GM19351 (cell line): Measurements from ENCODE around the gene C11orf68.
"Not testable (repeated sequence)": the region's sequence is repeated elsewhere in the genome, so short reads cannot be mapped to it uniquely, and the experiment has no call there.

Experiments used
- ATAC-seq: cut with Tn5 transposase; IDR thresholded peaks from one replicate; pipeline ENCODE4 v1.9.1; 2021; ENCODE audit warnings: mild to moderate bottlenecking, moderate library complexity; ENCODE audit not compliant: unreplicated experiment

Gene C11orf68

DNA sequence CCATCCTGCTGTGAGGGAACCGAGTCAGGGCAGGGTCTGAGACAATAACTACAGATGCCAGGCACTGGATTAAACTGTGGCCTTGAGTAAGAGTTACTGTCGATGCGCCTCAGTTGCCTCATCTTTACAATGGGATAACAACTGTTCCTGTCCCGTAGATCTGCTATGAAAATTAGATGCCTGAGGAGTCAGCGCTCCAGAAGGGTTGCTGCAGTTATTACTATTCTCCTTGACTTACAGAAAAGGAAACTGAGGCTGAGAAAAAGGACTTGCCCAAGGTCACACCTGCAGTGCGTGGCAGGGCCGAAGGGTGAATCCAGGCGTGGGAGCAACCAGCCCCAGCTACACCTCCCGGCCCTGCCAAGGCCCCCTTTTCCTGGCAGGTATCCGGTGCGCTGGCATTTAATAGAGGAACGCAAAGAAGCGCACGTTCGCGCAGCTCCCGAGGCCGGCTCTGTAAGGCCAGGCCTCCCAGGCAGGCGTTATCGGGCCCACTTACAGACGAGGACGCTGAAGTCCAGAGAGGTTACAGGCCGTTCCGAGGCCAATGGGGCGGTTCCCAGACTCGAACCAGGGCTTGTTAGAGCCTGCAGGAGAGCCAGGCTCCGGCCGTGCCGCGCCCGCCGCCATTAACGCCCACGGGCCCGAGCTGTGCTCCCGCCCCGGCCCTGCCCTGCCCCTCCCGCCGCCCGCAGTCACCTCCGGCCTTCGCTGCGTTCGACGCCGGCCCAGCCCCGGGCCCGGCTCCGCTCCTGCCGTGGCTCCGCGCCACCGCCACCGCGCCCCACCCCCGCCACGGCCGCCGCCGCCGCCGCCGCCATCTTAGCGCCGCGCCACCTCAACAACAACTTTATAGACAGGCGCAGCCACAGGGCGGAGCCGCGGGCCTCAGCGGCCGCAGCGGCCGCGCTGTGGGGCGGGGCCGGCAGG is at the start of gene C11orf68:
Gene C11orf68 (minus strand): TSS at position 852 of the 930 bp plus-strand sequence. CDS start 31 bp downstream, at position 821.
- ATAC-seq, result peak; percentile 52

DNA sequence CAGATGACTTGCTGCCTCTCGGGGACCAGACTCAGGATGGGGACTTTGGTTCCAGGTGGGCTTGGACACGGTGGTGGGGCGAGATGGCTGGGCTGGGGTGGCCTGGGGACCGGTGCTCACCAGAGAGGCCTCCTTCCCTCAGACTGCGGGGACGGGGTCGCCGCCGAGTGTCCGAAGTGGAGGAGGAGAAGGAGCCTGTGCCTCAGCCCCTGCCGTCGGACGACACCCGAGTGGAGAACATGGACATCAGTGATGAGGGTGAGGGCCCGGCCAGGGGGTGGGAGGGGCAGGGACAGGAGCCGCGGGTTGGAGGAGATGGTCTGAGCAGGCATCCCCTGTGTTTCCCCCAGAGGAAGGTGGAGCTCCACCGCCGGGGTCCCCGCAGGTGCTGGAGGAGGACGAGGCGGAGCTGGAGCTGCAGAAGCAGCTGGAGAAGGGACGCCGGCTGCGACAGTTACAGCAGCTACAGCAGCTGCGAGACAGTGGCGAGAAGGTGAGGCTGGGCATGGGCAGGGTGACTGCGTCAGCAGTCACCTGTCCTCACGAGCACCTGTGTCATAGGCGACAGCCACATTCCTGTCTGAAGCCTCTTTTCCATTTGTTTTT is 48.6 kb upstream of the C11orf68 start:
- ATAC-seq, result no peak

DNA sequence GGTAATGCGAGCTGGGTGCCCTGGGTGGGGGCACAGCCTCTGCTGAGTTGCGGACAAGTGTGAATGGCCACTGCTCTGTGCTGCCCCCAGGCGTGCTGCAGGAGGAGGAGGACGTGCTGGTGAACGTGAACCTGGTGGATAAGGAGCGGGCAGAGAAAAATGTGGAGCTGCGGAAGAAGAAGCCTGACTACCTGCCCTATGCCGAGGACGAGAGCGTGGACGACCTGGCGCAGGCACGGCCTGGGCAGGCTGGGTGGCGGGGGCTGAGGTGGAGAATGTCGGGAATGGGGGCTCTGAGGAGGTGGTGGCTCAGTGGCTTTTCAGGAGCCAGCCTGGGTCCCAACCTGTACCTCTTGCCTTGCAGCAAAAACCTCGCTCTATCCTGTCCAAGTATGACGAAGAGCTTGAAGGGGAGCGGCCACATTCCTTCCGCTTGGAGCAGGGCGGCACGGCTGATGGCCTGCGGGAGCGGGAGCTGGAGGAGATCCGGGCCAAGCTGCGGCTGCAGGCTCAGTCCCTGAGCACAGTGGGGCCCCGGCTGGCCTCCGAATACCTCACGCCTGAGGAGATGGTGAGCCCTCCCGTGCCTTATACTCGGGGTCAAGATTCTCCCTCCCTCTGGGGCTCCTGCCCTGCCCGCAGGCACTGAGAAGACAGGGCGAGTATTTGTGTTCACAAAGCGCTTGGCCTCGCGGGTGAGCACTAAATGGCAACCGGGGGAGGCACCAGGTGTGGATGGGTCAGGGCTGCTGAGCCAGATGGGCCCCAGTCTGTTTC is 47.3 kb upstream of the C11orf68 start:
- ATAC-seq, result no peak

DNA sequence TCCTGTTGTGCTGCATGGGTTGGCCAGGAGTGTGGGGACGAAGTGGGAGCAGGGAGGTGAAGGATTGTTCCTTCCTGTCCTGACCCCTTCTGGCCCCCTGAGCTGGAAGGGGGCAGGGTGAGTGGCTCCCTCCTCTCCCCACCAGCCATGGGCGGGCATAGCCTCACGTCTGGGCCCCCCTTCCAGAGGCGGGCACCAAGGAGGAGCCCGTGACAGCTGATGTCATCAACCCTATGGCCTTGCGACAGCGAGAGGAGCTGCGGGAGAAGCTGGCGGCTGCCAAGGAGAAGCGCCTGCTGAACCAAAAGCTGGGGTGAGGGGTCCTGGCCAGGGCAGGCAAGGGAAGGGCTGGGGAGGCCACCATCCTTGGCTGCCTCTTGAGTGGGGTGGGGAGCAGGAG is 46.0 kb upstream of the C11orf68 start:
- no peak for ATAC-seq

DNA sequence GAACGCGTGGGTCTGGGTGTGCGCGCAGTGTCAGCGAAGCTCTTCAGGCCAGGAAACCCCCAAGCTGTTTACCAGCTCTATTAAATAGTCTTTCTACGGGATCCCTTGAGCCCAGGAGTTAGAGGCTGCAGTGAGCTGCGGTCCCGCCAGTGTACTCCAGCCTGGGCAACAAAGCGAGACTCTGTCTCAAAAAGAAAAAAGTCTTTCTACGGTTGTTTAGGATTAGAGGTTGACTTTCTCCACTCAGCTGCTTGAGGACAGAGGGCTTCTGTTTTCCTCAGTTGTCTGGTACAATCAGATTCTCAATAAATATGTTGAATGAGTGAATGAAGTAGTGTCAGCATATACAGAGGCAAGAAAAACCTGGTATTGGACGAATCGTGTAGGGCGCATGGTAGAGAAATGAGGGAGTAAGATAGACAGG is 43.3 kb upstream of the C11orf68 start:
- ATAC-seq, result no peak

DNA sequence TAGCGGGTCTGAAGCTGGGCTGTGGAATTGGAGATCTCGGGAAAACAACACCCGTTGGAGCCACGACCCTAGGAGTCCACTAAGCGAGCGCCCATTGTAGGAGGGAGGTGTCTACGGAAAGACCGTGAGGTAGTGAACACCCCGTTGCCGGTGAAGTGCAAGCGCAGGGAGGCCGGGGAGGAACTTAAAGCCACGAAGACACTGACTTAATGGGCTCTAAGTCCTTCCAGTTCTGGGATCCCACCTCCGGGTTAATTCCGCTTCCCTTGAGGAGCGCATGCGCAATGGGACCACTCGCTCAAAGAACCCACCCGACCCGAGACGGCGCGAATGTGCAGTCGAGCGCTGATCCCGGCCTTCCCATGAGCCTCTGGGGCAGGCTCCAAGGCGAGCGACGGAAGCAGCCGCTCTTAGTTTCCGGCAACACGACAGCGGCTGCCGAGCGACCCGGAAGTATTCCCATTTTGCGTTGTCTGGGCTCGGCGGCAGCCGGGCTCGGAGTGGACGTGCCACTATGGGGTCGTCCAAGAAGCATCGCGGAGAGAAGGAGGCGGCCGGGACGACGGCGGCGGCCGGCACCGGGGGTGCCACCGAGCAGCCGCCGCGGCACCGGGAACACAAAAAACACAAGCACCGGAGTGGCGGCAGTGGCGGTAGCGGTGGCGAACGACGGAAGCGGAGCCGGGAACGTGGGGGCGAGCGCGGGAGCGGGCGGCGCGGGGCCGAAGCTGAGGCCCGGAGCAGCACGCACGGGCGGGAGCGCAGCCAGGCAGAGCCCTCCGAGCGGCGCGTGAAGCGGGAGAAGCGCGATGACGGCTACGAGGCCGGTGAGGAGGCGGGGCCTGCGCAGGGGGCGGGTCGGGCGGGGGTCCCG is 42.6 kb upstream of the C11orf68 start, which contains the start of gene SART1:
Gene SART1 (plus strand): TSS at position 468 of the 874 bp plus-strand sequence. CDS start 47 bp downstream, at position 515.
- peak; percentile 87 for ATAC-seq

DNA sequence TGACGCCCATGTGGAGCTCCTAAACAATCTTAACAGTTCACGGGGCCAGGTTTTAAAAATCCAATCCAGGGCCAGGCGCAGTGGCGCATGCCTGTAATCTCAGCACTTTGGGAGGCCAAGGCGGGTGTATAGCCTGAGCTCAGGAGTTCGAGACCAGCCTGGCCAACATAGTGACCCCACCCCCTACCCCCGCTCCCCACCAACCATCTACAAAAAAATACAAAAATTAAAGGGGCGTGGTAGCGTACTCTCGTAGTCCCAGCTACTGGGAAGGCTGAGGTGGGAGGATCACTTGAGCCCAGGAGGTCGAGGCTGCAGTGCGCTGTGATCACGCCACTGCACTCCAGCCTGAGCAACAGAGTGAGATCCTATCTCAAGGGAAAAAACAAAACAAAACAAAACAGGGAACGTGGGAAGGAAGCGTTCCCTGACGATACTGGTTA is 42.0 kb upstream of the C11orf68 start:
- no peak for ATAC-seq

DNA sequence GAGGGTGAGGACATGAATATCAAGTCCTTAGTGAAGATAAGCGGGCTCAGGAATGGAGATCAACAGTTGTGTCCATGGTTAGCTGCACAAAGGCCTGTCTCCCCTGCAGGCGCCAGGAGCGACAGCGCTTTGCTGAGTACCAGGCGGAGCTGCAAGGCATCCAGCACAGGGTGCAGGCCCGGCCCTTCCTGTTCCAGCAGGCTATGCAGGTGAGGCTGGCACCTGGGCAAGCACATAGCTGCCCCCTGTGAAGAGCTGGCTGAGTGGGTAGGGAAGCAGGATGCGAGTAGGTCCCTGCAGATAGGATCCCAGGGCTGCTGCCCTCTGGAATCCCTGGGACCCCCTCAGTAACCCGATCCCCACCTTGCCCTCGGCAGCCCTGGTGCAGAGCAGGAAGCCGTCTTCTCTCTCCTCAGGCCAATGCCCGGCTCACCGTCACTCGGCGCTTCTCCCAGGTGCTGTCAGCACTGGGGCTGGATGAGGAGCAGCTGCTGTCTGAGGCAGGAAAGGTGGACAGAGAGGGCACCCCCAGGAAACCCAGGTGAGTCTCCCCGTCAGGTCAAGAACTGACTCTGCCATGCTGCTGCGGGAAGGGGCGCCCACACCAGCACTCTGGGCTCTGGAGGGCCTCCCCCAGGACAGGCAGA is 40.0 kb upstream of the C11orf68 start:
- ATAC-seq, result no peak

DNA sequence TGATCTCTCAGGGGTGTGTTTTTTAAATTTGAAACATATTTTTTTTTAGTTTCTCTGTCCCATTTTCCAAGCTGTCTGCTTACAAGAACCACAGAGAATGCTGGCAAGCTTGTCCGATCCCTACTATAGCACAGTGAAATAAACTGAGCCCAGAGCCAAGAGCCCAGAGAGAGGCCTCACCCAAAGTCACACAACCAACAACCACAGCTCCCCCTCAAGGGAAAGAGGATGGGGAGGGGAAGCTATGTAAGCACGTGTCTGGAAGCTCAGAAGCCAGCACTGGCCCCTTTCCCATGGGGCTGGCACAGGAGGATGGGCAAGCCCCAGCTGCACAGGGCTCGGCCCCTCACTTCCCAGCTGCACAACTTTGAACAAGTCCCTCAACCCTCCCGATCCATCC is 39.4 kb upstream of the C11orf68 start:
- no peak for ATAC-seq

DNA sequence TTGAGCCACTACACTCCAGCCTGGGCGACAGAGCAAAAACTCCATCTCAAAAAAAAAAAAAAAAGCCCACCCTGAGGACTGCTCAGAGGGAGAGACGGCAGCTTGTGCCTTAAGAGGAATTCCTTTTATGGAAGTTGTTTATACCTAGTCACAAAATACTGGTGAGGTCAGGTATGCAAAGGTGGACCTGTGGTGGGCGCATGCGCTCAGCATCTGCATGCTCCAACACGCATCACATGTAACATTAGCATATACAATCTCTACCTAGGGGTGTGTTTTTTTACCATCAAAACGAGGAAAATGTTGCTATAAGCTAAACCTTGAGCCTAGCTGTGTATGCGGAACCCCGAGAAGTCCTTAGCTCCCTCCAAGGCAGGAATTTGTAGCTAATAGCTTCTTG is 35.9 kb upstream of the C11orf68 start:
- ATAC-seq, result no peak

DNA sequence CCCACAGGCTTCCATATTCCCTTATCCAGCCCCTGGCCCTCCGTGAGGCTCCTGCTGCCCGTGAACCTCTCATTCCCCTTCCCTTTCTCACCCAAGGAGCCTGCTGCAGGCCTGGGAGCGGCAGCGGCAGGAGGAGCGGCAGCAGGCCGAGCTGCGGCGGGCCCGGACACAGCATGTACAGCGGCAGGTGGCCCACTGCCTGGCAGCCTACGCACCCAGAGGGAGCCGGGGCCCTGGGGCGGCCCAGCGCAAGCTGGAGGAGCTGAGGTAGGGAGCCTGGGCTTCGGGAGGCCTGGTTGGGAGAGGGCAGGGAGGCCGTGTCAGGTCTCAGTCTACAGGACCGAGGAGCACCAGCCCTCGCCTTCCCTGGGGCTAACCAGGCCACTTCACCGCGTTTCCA is 34.6 kb upstream of the C11orf68 start:
- ATAC-seq, result no peak

DNA sequence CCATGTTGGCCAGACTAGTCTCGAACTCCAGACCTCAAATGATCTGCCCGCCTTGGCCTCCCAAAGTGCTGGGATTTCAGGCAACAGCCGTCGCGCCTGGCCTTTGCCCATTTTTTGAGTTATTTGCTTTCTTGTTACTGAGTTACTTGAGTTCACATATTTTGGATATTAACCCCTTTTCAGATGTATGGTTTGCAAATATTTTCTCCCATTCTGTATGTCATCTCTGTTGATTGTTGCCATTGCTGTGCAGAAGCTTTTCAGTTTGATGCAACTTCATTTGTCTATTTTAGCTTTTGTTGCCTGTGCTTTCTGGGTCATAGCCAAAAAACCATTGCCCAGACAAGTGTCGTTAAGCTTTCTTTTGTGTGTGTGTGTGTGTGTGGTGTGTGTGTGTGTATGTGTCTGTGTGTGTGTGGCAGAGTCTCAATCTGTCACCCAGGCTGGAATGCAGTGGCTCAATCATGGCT is 33.2 kb upstream of the C11orf68 start:
- no peak for ATAC-seq

DNA sequence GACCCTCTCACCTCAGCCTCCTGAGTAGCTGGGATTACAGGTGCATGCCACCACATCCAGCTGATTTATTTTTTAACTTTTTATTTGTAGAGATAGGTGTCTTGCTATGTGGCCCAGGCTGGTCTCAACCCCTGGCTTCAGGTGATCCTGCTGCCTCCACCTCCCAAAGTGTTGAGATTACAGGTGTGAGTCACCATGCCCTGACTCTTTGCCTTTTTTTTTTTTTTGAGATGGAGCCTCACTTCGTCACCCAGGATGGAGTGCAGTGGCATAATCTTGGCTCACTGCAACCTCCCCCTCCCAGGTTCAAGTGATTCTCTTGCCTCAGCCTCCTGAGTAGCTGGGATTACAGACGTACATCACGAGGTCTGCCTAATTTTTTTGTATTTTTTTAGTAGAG is 32.8 kb upstream of the C11orf68 start:
- not testable (repeated sequence) for ATAC-seq

DNA sequence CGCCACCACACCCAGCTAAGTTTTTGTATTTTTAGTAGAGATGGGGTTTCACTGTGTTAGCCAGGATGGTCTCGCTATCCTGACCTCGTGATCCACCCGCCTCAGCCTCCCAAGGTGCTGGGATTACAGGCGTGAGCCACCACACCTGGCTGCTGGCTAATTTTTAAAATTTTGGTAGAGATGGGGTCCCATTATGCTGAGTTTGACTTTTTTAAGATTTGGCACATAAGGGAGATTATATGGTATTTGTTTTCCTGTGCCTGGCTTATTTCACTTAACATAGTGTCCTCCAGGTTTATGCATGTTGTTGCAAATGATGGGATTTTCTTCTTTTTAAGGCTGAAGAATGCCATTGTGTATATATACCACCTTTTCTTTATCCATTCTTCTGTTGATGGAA is 31.8 kb upstream of the C11orf68 start:
- ATAC-seq, result not testable (repeated sequence)

DNA sequence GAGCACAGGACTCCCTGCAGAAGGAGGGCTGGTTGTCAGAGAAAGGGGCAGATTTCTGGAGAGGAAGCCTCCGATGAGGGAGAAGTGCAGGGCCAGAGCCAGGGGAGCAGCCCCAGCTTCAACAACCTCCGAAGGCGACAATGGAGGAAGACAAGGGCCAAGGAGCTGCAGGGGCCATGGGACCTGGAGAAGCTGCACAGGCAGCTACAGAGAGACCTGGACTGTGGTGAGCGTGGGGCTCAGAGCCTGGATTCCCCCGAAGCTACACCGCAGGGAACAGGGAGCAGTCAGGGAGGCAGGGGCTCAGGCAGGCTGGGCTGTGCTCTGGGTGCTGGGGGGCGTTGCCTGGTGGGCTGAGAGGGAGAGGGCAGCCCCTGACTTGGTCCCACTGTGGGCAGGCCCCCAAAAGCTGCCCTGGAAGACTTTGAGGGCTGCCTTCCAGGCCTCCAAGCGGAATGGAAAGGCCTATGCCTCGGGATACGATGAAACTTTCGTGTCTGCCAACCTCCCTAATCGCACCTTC is 28.8 kb upstream of the C11orf68 start:
- ATAC-seq, result no peak

DNA sequence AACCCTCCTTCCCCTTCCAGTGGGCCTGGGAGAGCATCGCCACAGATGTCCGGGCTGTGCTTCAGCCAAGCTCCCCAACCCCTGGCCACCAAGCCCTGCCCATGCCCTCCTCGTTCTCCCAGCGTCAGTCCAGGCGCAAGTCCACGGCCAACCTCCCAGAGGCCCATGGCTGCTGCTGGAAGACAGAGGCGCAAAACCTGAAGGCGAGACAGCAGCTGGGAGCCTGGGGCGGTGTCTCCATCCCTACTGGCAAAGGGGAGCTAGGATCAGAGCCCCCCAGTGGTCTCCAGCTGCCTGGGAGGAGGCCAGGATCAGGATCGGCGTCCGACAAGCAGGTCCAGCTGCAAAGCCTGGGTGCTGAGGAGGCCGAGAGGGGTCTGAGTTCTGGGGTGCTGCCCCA is 28.3 kb upstream of the C11orf68 start:
- ATAC-seq, result no peak

DNA sequence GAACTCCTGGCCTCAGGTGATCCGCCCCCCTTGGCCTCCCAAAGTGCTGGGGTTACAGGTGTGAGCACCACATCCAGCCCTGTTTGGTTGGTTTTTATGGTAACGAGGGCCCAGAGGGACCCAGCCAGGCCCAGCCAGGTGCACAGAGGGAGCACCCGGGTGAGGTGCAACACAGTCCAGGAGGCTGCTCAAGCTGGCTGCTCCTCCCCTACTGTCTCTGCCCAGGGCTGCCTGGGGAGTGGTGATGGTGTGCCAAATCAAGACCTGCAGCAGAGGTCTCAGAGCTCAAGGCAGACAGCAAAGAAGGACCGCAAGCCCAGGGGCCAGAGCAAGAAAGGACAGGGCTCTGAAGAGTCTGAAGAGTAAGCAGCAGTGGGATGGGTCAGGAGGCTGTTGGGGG is 27.8 kb upstream of the C11orf68 start:
- ATAC-seq, result no peak

DNA sequence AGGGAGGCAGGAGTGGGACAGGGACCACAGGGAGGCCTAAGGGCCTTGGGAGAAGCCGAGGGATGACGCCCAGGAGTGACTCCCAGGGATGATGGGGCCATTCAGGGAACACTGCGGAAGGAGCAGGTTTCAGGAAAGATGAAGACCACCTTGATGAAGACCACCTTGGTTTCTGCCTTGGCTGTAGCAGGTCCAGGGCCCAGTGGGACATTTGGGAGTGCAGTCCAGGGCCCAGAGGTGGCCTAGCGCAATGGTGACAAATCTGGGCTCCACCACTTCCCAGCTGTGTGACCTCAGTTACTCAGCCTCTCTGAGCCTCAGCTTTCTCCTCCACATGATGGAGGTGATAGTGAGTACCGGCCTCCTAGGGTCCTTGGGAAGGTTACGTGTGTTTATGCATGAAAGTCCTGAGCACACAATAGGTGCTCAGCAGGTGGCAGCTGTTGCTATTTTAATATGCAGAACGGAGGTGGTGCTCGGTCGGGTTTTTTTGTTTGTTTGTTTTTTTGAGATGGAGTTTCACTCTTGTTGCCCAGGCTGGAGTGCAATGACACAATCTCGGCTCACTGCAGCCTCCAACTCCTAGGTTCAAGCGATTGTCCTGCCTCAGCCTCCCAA is 27.2 kb upstream of the C11orf68 start:
- no peak for ATAC-seq

DNA sequence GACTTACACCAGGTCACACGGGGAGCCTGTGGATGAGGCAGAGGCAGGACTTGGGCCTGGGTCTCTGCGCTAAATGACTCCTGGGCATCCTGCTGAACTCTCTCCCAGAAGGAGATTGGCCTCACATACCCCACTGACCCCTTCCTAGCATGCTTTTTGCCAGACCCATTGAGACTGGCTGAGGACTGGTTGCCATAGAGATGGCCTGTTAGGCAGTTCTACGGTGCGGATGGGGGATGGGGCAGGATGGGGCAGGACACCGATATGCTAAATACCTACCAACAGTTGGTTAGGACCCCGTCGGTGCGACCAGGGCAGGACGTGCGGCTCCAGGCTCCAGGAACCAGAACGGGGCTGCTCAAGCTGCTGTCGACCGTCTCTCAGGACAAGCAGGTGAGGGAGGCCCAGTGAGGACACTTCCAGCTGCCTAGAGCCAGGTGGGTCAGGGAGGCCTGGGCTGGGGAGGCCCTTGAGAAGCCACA is 26.6 kb upstream of the C11orf68 start, which contains the start of gene TSGA10IP:
Gene TSGA10IP (plus strand): TSS at position 51 of the 482 bp plus-strand sequence. CDS start 196 bp downstream, at position 247.
- no peak for ATAC-seq
